H1 (cell line): ENCODE results near the gene GNB3. TPM values are rescaled to one million over a fixed set of nuclear protein-coding genes. Genes with fewer than 3 reads are reported as not detected.

Experiments used
- CREB1 ChIP-seq: IDR thresholded peaks from 2 replicates; pipeline ENCODE4 v1.6.1; 2012; ENCODE audit warnings: inconsistent platforms
- CTCF ChIP-seq, 3 experiments: IDR thresholded peaks; 1 replicate in 2 of 3; 2 replicates in 1 of 3; pipeline versions ENCODE4 v1.5.1 to v1.6.1; 2011; ENCODE audit warnings: low read length in 3 of 3, mild to moderate bottlenecking in 3 of 3, inconsistent platforms in 2 of 3, low read depth in 1 of 3, moderate library complexity in 1 of 3; ENCODE audit not compliant: insufficient read depth in 1 of 3; ENCODE audit errors: control extremely low read depth in 1 of 3
- GABPA ChIP-seq: IDR thresholded peaks from 2 replicates; pipeline ENCODE4 v1.6.1; 2011; ENCODE audit warnings: mild to moderate bottlenecking, low read length, moderate library complexity, borderline replicate concordance; ENCODE audit not compliant: insufficient read depth
- HDAC6 ChIP-seq: IDR thresholded peaks from one replicate; pipeline ENCODE4 v1.7.1; 2012; ENCODE audit warnings: low read depth, mild to moderate bottlenecking, inconsistent platforms, low read length, moderate library complexity
- KDM1A ChIP-seq: fragments of 200-600, 300-600 bp; sonication (generic); IDR thresholded peaks from 2 replicates; pipeline ENCODE4 v1.7.1; 2016; ENCODE audit warnings: mild to moderate bottlenecking, low read length, borderline replicate concordance
- KDM4A ChIP-seq: IDR thresholded peaks from one replicate; pipeline ENCODE4 v1.7.1; 2012; ENCODE audit warnings: low read depth, mild to moderate bottlenecking, moderate library complexity, low read length, inconsistent platforms; ENCODE audit not compliant: severe bottlenecking
- MAFK ChIP-seq: IDR thresholded peaks from 2 replicates; pipeline ENCODE4 v1.6.1; 2012; ENCODE audit warnings: low read depth, mild to moderate bottlenecking, improper control_type of control experiment, low read length
- MAX ChIP-seq: IDR thresholded peaks from 2 replicates; pipeline ENCODE4 v1.6.1; 2012; ENCODE audit warnings: inconsistent platforms
- POLR2AphosphoS5 ChIP-seq: IDR thresholded peaks from 2 replicates; pipeline ENCODE4 v1.6.1; 2011; ENCODE audit warnings: low read depth, low read length
- SAP30 ChIP-seq: fragments of 300-600 bp; sonication (generic); IDR thresholded peaks from 2 replicates; pipeline ENCODE4 v1.7.1; 2012; ENCODE audit warnings: low read length, moderate library complexity, mild to moderate bottlenecking, inconsistent platforms; ENCODE audit not compliant: insufficient read depth, insufficient replicate concordance
- SUZ12 ChIP-seq: fragments of 200-600 bp; sonication (generic); IDR thresholded peaks from 2 replicates; pipeline ENCODE4 v1.6.1; 2012; ENCODE audit warnings: mild to moderate bottlenecking, inconsistent platforms, low read length, moderate library complexity, mixed read lengths
- TAF1 ChIP-seq: IDR thresholded peaks from 2 replicates; pipeline ENCODE4 v1.6.1; 2011; ENCODE audit warnings: mild to moderate bottlenecking, low read depth, low read length
- TEAD4 ChIP-seq: IDR thresholded peaks from 2 replicates; pipeline ENCODE4 v1.6.1; 2012; ENCODE audit warnings: low read depth, low read length, inconsistent platforms, mixed read lengths
- USF2 ChIP-seq: IDR thresholded peaks from 2 replicates; pipeline ENCODE4 v1.6.1; 2011; ENCODE audit warnings: low read length, improper control_type of control experiment
- YY1 ChIP-seq: IDR thresholded peaks from 2 replicates; pipeline ENCODE4 v1.6.1; 2011; ENCODE audit warnings: low read depth, mild to moderate bottlenecking, low read length
- polyA plus RNA-seq, 7 experiments: library from polyadenylated mRNA; depleted of rRNA in 3 of 7; stranded (reverse) in 5 of 7; unstranded in 2 of 7; fragments of >200 nt in 5 of 7; fragments of 200-250 nt in 2 of 7; gene quantifications; 1 replicate in 5 of 7; 2 replicates in 1 of 7; 4 replicates in 1 of 7; pipeline versions ENCODE4 v1.2.1 to v1.2.3, GENCODE V29; 2011 to 2013; ENCODE audit warnings: missing spikeins in 2 of 7, mixed read lengths in 2 of 7
- total RNA-seq: library from RNA; stranded (reverse); fragmentation: NEBNext Ultra II Directional; extraction: Animal tissue kit (Norgen Biotek cat#: 25700); gene quantifications from 2 replicates; pipeline ENCODE4 v1.2.1, GENCODE V29; 2021
- TF ChIP-seq, protein P1 (sequence below): IDR thresholded peaks from 2 replicates; pipeline ENCODE4 v1.6.1; 2012; ENCODE audit warnings: inconsistent platforms
- TF ChIP-seq, protein P2 (sequence below): IDR thresholded peaks from 2 replicates; pipeline ENCODE4 v1.6.1; 2012; ENCODE audit warnings: low read length, inconsistent platforms

Gene GNB3
- total and polyA plus RNA-seq, 2 of the 8 experiments (the other 6 are each of a cell fraction or from before 2014, with no cell fraction given): 9.9 TPM

GRCh38 chr12:6851921-6852650 lies 11.4 kb downstream of the GNB3 start, which contains the start of gene USP5 (continued):
- TF ChIP-seq GABPA: peak; percentile 75; the same call in 1 of the 2 replicates
- TF ChIP-seq, protein P1, sequence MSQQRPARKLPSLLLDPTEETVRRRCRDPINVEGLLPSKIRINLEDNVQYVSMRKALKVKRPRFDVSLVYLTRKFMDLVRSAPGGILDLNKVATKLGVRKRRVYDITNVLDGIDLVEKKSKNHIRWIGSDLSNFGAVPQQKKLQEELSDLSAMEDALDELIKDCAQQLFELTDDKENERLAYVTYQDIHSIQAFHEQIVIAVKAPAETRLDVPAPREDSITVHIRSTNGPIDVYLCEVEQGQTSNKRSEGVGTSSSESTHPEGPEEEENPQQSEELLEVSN: peak; percentile 86
- peak; percentile 40 for TF ChIP-seq KDM4A
- peak; percentile 82 for TF ChIP-seq MAX
- TF ChIP-seq TAF1: peak; percentile 39; the same call in 1 of the 2 replicates
- no peak for TF ChIP-seq MAFK
- no peak for TF ChIP-seq CTCF (IDR thresholded peaks at IDR 0.05; ENCODE audit: control extremely low read depth in 1 of 3, insufficient read depth in 1 of 3, low read depth in 1 of 3, low read length in 3 of 3)
- TF ChIP-seq KDM1A: no peak
- TF ChIP-seq TEAD4: no peak
- TF ChIP-seq CREB1: peak; percentile 86
- peak; percentile 23 for TF ChIP-seq SAP30
- TF ChIP-seq POLR2AphosphoS5: peak; percentile 74; the same call in 1 of the 2 replicates
- no peak for TF ChIP-seq HDAC6
- TF ChIP-seq, protein P2, sequence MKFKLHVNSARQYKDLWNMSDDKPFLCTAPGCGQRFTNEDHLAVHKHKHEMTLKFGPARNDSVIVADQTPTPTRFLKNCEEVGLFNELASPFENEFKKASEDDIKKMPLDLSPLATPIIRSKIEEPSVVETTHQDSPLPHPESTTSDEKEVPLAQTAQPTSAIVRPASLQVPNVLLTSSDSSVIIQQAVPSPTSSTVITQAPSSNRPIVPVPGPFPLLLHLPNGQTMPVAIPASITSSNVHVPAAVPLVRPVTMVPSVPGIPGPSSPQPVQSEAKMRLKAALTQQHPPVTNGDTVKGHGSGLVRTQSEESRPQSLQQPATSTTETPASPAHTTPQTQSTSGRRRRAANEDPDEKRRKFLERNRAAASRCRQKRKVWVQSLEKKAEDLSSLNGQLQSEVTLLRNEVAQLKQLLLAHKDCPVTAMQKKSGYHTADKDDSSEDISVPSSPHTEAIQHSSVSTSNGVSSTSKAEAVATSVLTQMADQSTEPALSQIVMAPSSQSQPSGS: no peak
- TF ChIP-seq SUZ12: no peak
- TF ChIP-seq YY1: peak; percentile 84; the same call in 1 of the 2 replicates
- TF ChIP-seq USF2: peak; percentile 54; the same call in 1 of the 2 replicates
